HepG2 (cell line): Measurements from ENCODE around the gene ANTXR1. TPM values are rescaled to one million over a fixed set of nuclear protein-coding genes. Genes with fewer than 3 reads are reported as not detected.
A peak's percentile ranks its signal among the peaks of the same experiment; 100 is the strongest.

Source experiments
- AHR ChIP-seq: IDR thresholded peaks from 2 replicates; pipeline ENCODE4 v1.6.1; 2018; ENCODE audit warnings: missing genetic modification reagents, missing compliant biosample characterization
- BCL6 ChIP-seq: IDR thresholded peaks from 2 replicates; pipeline ENCODE4 v1.6.1; 2016; ENCODE audit warnings: missing genetic modification reagents, missing compliant biosample characterization
- CAMTA2 ChIP-seq: sonication (generic); formaldehyde crosslinking; IDR thresholded peaks from 2 replicates; pipeline ENCODE4 v1.4.0; 2020; ENCODE audit warnings: mild to moderate bottlenecking, missing genetic modification reagents, borderline replicate concordance
- CCDC6 ChIP-seq: sonication (generic); formaldehyde crosslinking; IDR thresholded peaks from 2 replicates; pipeline ENCODE4 v1.8.1; 2022; ENCODE audit warnings: mild to moderate bottlenecking, missing genetic modification reagents, moderate library complexity
- CEBPG ChIP-seq: IDR thresholded peaks from 2 replicates; pipeline ENCODE4 v1.6.1; 2016
- E2F1 ChIP-seq: sonication (generic); formaldehyde crosslinking; IDR thresholded peaks from 2 replicates; pipeline ENCODE4 v1.5.0; 2020; ENCODE audit warnings: missing genetic modification reagents
- FOSL1 ChIP-seq: sonication (generic); formaldehyde crosslinking; IDR thresholded peaks from 2 replicates; pipeline ENCODE4 v1.9.0; 2021; ENCODE audit warnings: missing genetic modification reagents, borderline replicate concordance
- HNRNPH1 ChIP-seq: fragments of 200-400 bp; formaldehyde crosslinking; optimal IDR thresholded peaks from 2 replicates; pipeline ENCODE3; 2017; ENCODE audit warnings: mild to moderate bottlenecking, low read depth, low read length
- HNRNPK ChIP-seq: fragments of 200-400 bp; formaldehyde crosslinking; IDR thresholded peaks from 2 replicates; pipeline ENCODE4 v1.6.1; 2018; ENCODE audit warnings: low read length, low read depth, moderate library complexity, mild to moderate bottlenecking; ENCODE audit not compliant: poor library complexity, severe bottlenecking
- MAFG ChIP-seq: sonication (generic); formaldehyde crosslinking; IDR thresholded peaks from 2 replicates; pipeline ENCODE4 v1.5.1; 2020; ENCODE audit warnings: mild to moderate bottlenecking, missing genetic modification reagents
- MED1 ChIP-seq: sonication (generic); formaldehyde crosslinking; IDR thresholded peaks from 2 replicates; pipeline ENCODE4 v1.4.0; 2020; ENCODE audit warnings: missing genetic modification reagents
- MTF2 ChIP-seq: sonication (generic); formaldehyde crosslinking; IDR thresholded peaks from 2 replicates; pipeline ENCODE4 v1.5.0; 2020; ENCODE audit warnings: missing genetic modification reagents, borderline replicate concordance
- TBX2 ChIP-seq: sonication (generic); formaldehyde crosslinking; IDR thresholded peaks from 2 replicates; pipeline ENCODE4 v1.5.0; 2020; ENCODE audit warnings: missing genetic modification reagents, mild to moderate bottlenecking, borderline replicate concordance
- U2AF1 ChIP-seq: fragments of 200-400 bp; formaldehyde crosslinking; optimal IDR thresholded peaks from 2 replicates; pipeline ENCODE3; 2017; ENCODE audit warnings: mild to moderate bottlenecking, low read depth, low read length
- ZBTB38 ChIP-seq: sonication (generic); formaldehyde crosslinking; IDR thresholded peaks from 2 replicates; pipeline ENCODE4 v1.5.1; 2020; ENCODE audit warnings: mild to moderate bottlenecking, missing genetic modification reagents
- ZNF205 ChIP-seq: IDR thresholded peaks from 2 replicates; pipeline ENCODE4 v1.6.1; 2018; ENCODE audit warnings: missing biosample characterization, missing genetic modification reagents
- ZNF292 ChIP-seq: sonication (generic); formaldehyde crosslinking; IDR thresholded peaks from 2 replicates; pipeline ENCODE4 v1.8.1; 2022; ENCODE audit warnings: mild to moderate bottlenecking, low read depth, missing genetic modification reagents, borderline replicate concordance
- ZNF530 ChIP-seq: sonication (generic); formaldehyde crosslinking; IDR thresholded peaks from 2 replicates; pipeline ENCODE4 v1.5.0; 2020; ENCODE audit warnings: low read depth, mild to moderate bottlenecking, missing genetic modification reagents
- ZNF543 ChIP-seq: sonication (generic); formaldehyde crosslinking; IDR thresholded peaks from 2 replicates; pipeline ENCODE4 v1.4.0; 2020; ENCODE audit warnings: mild to moderate bottlenecking, missing genetic modification reagents
- ZNF703 ChIP-seq: sonication (generic); formaldehyde crosslinking; IDR thresholded peaks from 2 replicates; pipeline ENCODE4 v1.5.1; 2020; ENCODE audit warnings: missing genetic modification reagents, mild to moderate bottlenecking, moderate library complexity, borderline replicate concordance
- ZNF790 ChIP-seq: sonication (generic); formaldehyde crosslinking; IDR thresholded peaks from 2 replicates; pipeline ENCODE4 v1.8.0; 2022; ENCODE audit warnings: missing genetic modification reagents, mild to moderate bottlenecking, borderline replicate concordance
- polyA plus RNA-seq, 8 experiments: library from polyadenylated mRNA; depleted of rRNA in 3 of 8; stranded (reverse) in 7 of 8; unstranded in 1 of 8; fragments of >200 nt; fragmentation: Illumina TruSeq in 4 of 8; extraction: Trizol in 4 of 8; gene quantifications; 2 replicates each; pipeline versions ENCODE4 v1.2.1 to v1.2.3, GENCODE V29; 2011 to 2016; ENCODE audit warnings: low read depth in 4 of 8, missing spikeins in 1 of 8, mixed read lengths in 1 of 8; ENCODE audit not compliant: insufficient read depth in 1 of 8
- total RNA-seq, 5 experiments: library from RNA; depleted of rRNA; stranded (reverse); fragments of >200 nt; fragmentation: Illumina TruSeq; extraction: Trizol; gene quantifications; 2 replicates each; pipeline ENCODE4 v1.2.3, GENCODE V29; 2016; ENCODE audit warnings: low read depth in 1 of 5
- TF ChIP-seq, protein P1 (sequence below), 2 experiments: fragments of 450-650 bp in 1 of 2; sonication (generic) in 1 of 2; formaldehyde crosslinking; IDR thresholded peaks; 2 replicates each; pipeline versions ENCODE4 v1.5.0 to v1.8.0; 2020 to 2022; ENCODE audit warnings: mild to moderate bottlenecking in 1 of 2, missing genetic modification reagents in 1 of 2
- TF ChIP-seq, protein P2 (sequence below): sonication (generic); formaldehyde crosslinking; IDR thresholded peaks from 2 replicates; pipeline ENCODE4 v1.5.0; 2020; ENCODE audit warnings: mild to moderate bottlenecking, missing genetic modification reagents

Gene ANTXR1
- total and polyA plus RNA-seq, 2 of the 13 experiments (the other 11 are each of a cell fraction or from before 2014, with no cell fraction given): 4.5 to 12.7 TPM

GRCh38 chr2:69279931-69280681, 267.1 kb downstream of the ANTXR1 start (continued):
- TF ChIP-seq, protein P1, sequence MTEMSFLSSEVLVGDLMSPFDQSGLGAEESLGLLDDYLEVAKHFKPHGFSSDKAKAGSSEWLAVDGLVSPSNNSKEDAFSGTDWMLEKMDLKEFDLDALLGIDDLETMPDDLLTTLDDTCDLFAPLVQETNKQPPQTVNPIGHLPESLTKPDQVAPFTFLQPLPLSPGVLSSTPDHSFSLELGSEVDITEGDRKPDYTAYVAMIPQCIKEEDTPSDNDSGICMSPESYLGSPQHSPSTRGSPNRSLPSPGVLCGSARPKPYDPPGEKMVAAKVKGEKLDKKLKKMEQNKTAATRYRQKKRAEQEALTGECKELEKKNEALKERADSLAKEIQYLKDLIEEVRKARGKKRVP (CRISPR knock-in tag; IDR thresholded peaks at IDR 0.05): no peak
- peak; percentile 91 for TF ChIP-seq TBX2 (CRISPR knock-in tag)
- no peak for TF ChIP-seq ZNF530 (CRISPR knock-in tag)
- 0 out of 2 replicates have a peak, but pooled peaks have one; percentile 45 for TF ChIP-seq AHR (CRISPR knock-in tag)
- TF ChIP-seq MTF2 (CRISPR knock-in tag): no peak
- no peak for TF ChIP-seq HNRNPH1
- no peak for TF ChIP-seq ZNF790 (CRISPR knock-in tag)
- TF ChIP-seq, protein P2, sequence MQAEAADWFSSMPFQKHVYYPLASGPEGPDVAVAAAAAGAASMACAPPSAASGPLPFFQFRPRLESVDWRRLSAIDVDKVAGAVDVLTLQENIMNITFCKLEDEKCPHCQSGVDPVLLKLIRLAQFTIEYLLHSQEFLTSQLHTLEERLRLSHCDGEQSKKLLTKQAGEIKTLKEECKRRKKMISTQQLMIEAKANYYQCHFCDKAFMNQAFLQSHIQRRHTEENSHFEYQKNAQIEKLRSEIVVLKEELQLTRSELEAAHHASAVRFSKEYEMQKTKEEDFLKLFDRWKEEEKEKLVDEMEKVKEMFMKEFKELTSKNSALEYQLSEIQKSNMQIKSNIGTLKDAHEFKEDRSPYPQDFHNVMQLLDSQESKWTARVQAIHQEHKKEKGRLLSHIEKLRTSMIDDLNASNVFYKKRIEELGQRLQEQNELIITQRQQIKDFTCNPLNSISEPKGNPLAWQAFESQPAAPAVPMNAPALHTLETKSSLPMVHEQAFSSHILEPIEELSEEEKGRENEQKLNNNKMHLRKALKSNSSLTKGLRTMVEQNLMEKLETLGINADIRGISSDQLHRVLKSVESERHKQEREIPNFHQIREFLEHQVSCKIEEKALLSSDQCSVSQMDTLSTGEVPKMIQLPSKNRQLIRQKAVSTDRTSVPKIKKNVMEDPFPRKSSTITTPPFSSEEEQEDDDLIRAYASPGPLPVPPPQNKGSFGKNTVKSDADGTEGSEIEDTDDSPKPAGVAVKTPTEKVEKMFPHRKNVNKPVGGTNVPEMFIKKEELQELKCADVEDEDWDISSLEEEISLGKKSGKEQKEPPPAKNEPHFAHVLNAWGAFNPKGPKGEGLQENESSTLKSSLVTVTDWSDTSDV: no peak
- no peak for TF ChIP-seq HNRNPK
- TF ChIP-seq BCL6: peak; percentile 75; the same call in 1 of the 2 replicates
- TF ChIP-seq ZNF543 (CRISPR knock-in tag): no peak
- no peak for TF ChIP-seq ZNF703 (CRISPR knock-in tag)
- TF ChIP-seq ZNF292: peak; percentile 84
- TF ChIP-seq CEBPG (CRISPR knock-in tag): peak; percentile 75
- TF ChIP-seq FOSL1: no peak
- TF ChIP-seq MED1 (CRISPR knock-in tag): peak; percentile 64; the same call in 1 of the 2 replicates
- no peak for TF ChIP-seq CAMTA2 (CRISPR knock-in tag)
- TF ChIP-seq ZNF205 (CRISPR knock-in tag): peak; percentile 90; the same call in 1 of the 2 replicates
- TF ChIP-seq ZBTB38 (CRISPR knock-in tag): peak; percentile 33
- peak; percentile 45; the same call in 1 of the 2 replicates for TF ChIP-seq CCDC6 (CRISPR knock-in tag)
- no peak for TF ChIP-seq U2AF1
- TF ChIP-seq E2F1 (CRISPR knock-in tag): no peak
- no peak for TF ChIP-seq MAFG (CRISPR knock-in tag)
